ENCODE data around the gene ZNF358.

DNA sequence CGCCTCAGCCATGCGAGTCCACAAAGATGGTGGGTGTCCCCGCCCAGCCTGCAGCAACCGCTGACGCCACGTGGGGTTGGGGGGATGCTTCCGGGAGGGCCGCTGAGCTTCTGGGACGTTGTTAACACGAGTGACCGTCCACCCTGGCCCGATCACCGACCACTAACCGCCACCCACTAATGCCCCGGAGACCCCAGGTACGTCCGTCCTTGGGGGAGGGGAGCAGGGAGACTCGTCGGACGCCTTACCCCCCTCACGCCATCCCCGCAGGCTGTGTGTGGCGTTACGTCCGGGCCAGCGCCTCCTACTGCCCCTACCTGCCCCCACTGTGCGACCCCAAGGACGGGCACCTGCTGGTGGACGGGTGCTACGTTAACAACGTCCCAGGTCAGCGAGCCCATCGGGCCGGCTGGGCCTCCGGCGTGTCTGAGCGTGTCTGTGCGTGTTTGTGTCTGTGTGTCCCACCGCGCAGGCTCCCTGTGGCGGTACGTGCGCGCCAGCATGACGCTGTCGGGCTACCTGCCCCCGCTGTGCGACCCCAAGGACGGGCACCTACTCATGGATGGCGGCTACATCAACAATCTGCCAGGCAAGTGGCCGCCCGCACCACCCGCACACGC lies 40.9 kb downstream of the ZNF358 start:
- TF ChIP-seq, protein P1, sequence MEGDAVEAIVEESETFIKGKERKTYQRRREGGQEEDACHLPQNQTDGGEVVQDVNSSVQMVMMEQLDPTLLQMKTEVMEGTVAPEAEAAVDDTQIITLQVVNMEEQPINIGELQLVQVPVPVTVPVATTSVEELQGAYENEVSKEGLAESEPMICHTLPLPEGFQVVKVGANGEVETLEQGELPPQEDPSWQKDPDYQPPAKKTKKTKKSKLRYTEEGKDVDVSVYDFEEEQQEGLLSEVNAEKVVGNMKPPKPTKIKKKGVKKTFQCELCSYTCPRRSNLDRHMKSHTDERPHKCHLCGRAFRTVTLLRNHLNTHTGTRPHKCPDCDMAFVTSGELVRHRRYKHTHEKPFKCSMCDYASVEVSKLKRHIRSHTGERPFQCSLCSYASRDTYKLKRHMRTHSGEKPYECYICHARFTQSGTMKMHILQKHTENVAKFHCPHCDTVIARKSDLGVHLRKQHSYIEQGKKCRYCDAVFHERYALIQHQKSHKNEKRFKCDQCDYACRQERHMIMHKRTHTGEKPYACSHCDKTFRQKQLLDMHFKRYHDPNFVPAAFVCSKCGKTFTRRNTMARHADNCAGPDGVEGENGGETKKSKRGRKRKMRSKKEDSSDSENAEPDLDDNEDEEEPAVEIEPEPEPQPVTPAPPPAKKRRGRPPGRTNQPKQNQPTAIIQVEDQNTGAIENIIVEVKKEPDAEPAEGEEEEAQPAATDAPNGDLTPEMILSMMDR (IDR thresholded peaks at IDR 0.05) = no peak
- no peak for TF ChIP-seq EP300 (IDR thresholded peaks at IDR 0.05)

All from upper lobe of left lung (tissue), 4 donors.